Measurements from ENCODE around the gene TRMT2A. TPM values are rescaled to one million over a fixed set of nuclear protein-coding genes. Genes with fewer than 3 reads are reported as not detected.

TRMT2A gene
- total RNA-seq, 1 donor, result 28.7 TPM

DNA sequence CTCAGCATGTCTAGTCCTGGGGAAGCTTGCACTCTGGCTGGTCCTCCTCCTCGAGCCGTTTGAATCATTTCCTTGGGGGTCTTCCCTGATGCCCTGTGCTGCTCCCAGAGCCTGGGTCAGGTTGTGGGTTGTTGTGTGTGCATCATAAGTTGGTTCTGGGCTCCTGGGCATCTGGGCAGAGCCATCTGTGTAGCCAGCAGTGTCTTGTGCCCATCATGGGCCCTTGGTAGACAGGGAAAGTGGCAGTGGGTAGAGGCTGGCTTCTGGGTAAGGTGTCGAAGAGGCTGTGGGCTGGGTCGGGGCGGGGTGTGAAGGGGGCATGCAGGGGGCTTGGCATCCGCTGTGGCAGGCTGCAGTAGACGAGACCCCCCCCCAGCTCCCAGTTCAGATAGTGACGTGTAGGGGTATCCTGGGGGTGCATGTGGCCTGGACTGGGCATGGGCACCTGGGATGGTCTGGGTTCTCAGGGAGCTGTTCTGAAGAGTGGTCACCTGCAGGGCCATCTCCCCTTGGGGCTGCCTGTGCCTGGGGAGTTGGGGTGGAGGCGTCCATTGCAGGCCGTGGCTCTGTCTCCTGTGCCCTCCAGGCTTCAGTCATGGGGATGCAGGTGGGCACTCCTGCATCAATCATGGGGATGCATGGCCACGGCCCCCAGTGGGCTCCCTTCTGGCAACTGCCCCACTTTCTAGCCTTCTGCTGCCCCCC is 7.2 kb upstream of the TRMT2A start:
- no peaks in the 10 kb centered on the region for H3K9me3 ChIP-seq (ENCODE audit: low read depth, low read length)
- H3K27me3 ChIP-seq (ENCODE audit: insufficient read depth, low read length), result no peaks in the 10 kb centered on the region
- H3K4me1 ChIP-seq (ENCODE audit: insufficient read depth, low read length), result peaks cover 13% of the 10 kb centered on the region
- no peak overlapping the region for H3K4me3 ChIP-seq (ENCODE audit: low read length)

DNA sequence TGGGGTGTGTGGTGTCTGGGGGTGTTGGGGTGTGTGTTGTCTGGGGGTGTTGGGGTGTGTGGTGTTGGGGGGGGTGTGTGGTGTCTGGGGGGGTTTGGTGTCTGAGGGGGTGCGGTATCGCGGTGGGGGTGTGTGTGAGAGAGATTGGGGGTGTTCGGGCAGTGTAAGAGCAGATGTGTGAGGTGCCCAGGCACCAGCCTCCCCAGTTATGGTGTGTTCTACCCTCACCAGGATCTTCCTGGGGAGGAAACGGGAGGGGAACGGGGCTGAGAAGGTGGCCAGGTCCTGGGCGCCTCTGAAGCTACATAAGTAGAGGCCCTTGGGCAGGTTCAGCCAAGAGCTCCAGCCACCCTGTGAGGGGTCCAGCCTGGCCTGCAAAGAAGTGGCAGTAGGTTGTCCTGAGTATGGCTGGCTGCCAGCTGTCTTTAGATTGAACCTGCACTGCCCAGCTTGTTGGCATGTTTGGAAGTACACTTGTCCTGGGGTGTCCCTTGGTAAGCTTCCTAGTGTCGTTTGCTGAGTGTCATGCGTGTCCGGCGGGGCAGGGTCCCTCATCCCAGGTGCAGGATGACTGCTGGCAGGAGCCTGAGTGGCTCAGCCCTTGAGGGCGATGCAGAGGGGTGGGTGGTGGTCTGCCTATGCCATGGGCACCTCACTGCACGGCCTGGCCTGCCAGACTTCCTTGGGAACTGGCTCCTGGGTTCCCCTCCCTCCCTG is 6.5 kb upstream of the TRMT2A start:
- Histone ChIP-seq H3K4me3 (ENCODE audit: low read length) (no peak overlapping the region), H3K27me3 (ENCODE audit: insufficient read depth, low read length) (no peaks in the 10 kb centered on the region), H3K4me1 (ENCODE audit: insufficient read depth, low read length) (peaks cover 20% of the 10 kb centered on the region), H3K9me3 (ENCODE audit: low read depth, low read length) (no peaks in the 10 kb centered on the region)

DNA sequence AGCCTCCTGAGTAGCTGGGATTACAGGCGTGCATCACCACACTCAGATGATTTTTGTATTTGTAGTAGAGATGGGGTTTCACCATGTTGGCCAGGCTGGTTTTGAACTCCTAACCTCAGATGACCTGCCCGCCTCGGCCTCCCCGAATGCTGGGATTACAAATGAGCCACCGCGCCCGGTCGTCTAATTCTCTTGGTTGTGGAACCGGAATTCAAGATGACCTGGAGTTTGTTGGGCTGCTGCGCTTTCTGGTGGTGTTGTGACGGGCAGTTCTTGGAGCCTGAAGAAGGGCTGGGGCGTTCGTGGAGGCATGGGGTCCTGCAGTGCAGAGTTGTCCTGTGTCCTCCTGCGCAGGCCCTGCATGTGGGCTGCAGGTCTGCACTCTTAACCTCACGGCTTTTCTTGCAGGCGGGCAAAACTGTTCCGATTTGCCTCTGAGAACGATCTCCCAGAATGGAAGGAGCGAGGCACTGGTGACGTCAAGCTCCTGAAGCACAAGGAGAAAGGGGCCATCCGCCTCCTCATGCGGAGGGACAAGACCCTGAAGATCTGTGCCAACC is 4.9 kb upstream of the TRMT2A start:
- Histone ChIP-seq H3K9me3 (ENCODE audit: low read depth, low read length) (no peaks in the 10 kb centered on the region), H3K4me1 (ENCODE audit: insufficient read depth, low read length) (peaks cover 29% of the 10 kb centered on the region)

GRCh38 chr22:20118300-20119020 is 1.4 kb upstream of the TRMT2A start:
- H3K4me1 ChIP-seq (ENCODE audit: insufficient read depth, low read length), result peaks cover 37% of the 10 kb centered on the region
- H3K9me3 ChIP-seq (ENCODE audit: low read depth, low read length), result no peaks in the 10 kb centered on the region
- H3K27me3 ChIP-seq (ENCODE audit: insufficient read depth, low read length), result no peaks in the 10 kb centered on the region
- H3K4me3 ChIP-seq (ENCODE audit: low read length), result peak overlapping the region; percentile 81

More for the DNA sequence above, 4.9 kb upstream of the TRMT2A start:
- Histone ChIP-seq H3K4me3 (ENCODE audit: low read length) (no peak overlapping the region), H3K27me3 (ENCODE audit: insufficient read depth, low read length) (no peaks in the 10 kb centered on the region)

DNA sequence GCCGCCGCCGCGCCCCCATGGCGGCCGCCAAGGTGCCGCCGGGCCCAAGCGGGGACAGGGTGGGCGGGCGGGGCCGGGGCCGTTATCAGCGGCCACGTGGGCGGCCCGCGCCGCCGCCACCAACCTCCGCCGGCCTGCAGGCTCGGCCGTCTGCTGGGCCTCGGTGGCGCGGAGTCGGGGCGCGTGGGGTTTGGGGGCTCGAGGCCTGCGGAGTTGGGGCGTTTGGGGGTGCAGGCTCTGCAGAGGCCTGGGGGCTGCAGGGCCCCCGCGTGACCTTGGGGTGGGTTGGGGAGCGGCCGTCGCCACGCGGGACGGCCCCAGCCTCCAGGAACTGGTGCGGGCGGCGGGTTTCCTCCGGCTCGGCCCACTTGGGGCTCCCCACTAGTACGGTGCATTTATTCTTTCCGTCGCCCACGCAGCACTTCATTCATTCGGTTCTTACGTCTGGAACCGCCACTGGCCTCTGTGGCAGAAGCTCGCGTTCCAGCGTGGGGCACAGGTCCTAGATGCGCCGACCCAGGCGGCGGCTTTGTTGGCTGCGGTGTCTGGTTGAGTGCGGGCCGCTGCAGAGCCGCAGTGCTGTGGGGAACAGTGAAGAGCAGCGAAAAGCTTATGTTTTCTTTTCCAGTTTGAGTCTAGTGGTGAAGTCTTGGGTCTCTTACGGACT is 740 bp upstream of the TRMT2A start:
- H3K4me1 ChIP-seq (ENCODE audit: insufficient read depth, low read length), result peaks cover 37% of the 10 kb centered on the region
- H3K4me3 ChIP-seq (ENCODE audit: low read length), result peak overlapping the region; percentile 81
- no peaks in the 10 kb centered on the region for H3K27me3 ChIP-seq (ENCODE audit: insufficient read depth, low read length)
- H3K9me3 ChIP-seq (ENCODE audit: low read depth, low read length), result no peaks in the 10 kb centered on the region

- Histone ChIP-seq H3K4me3 (ENCODE audit: low read length) (peak overlapping the region; percentile 81), H3K9me3 (ENCODE audit: low read depth, low read length) (no peaks in the 10 kb centered on the region), H3K27me3 (ENCODE audit: insufficient read depth, low read length) (no peaks in the 10 kb centered on the region), H3K4me1 (ENCODE audit: insufficient read depth, low read length) (peaks cover 43% of the 10 kb centered on the region)
Observed at GRCh38 chr22:20116376-20116950, 563 bp downstream of the TRMT2A start.

DNA sequence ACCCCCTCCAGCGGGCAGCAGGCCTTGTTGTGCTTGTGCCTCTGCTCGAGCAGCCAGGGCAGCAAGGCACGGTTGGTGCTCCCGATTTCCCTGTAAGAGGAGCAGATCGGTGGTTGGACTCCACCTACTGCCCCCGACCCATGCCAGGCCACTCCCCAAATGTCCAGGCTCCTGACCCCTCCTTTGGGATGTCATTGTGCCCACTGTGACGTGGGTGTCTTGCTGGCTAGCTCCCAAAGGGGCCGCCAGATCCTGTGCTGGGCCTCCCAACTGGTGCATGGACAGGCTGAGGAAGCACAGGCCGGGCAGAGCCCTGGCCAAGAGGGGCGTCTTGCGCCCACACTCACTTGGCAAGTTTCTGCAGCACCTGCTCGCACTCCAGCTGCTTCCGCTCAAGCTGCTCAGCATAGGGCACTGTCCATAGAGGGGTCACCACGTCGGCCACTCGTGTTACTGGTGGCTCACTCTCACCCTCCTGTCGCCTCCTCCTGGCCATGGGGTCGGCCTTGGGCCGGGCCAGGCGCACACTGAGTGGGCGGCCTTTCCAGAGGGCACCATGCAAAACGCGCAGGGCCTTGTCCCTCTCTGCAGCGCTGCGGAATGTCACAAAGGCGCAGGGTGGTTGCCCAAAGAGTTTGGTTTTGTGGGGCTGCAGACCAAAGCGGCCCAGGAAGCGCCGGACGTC is 1.2 kb downstream of the TRMT2A start, which contains the start of gene RANBP1:
TSS of gene RANBP1 (plus strand) at position 414 of the 685 bp plus-strand sequence. CDS start at position 495, 81 bp downstream.
- Histone ChIP-seq H3K27me3 (ENCODE audit: insufficient read depth, low read length) (no peaks in the 10 kb centered on the region), H3K9me3 (ENCODE audit: low read depth, low read length) (no peaks in the 10 kb centered on the region), H3K4me1 (ENCODE audit: insufficient read depth, low read length) (peaks cover 43% of the 10 kb centered on the region), H3K4me3 (ENCODE audit: low read length) (peak within 1 kb of the TSS; percentile 81)

- H3K4me3 ChIP-seq (ENCODE audit: low read length), result no peak overlapping the region
- peaks cover 37% of the 10 kb centered on the region for H3K4me1 ChIP-seq (ENCODE audit: insufficient read depth, low read length)
- H3K9me3 ChIP-seq (ENCODE audit: low read depth, low read length), result no peaks in the 10 kb centered on the region
- no peaks in the 10 kb centered on the region for H3K27me3 ChIP-seq (ENCODE audit: insufficient read depth, low read length)
Observed at GRCh38 chr22:20114506-20115475, 2.2 kb downstream of the TRMT2A start.

DNA sequence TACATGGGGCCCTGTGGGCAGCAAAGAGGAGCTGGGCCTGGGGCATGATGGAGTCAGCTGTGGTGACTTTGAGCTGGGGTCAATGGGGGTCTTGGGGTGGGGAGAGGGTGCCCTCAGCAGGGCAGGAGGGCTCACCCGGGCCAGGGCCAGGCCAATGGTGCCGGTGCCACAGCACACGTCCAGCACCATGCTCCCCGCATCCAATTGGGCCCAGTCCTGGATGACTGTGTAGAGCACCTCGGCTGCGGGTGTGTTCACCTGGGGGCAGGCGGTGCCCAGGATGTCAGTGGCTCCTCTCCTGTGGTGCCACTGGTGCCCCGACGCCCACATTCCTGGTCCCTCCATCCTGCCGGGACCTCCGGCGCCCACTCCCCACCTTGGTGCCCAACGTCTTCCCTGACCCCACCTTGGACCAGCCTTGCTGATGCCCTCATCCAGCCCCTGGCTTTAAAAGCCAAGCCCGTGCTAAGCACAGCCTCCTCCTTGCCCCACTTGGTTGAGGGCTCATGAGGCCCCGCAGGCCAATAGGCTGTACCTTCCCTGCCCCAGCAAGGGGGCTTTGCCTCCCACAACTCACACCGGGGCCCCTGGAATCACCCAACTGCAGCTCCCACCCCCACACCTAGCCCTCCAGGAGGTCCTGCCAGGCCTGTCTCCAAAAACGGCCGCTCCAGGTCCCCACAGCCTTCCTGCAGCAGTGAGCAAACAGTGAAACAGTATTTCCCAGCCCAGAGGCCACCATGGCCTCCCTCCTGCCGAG is 3.3 kb downstream of the TRMT2A start:
- H3K4me3 ChIP-seq (ENCODE audit: low read length), result no peak overlapping the region
- H3K4me1 ChIP-seq (ENCODE audit: insufficient read depth, low read length), result peaks cover 32% of the 10 kb centered on the region
- no peaks in the 10 kb centered on the region for H3K27me3 ChIP-seq (ENCODE audit: insufficient read depth, low read length)
- H3K9me3 ChIP-seq (ENCODE audit: low read depth, low read length), result no peaks in the 10 kb centered on the region

GRCh38 chr22:20112623-20113511 is 4.2 kb downstream of the TRMT2A start:
- Histone ChIP-seq H3K9me3 (ENCODE audit: low read depth, low read length) (no peaks in the 10 kb centered on the region), H3K4me1 (ENCODE audit: insufficient read depth, low read length) (peaks cover 23% of the 10 kb centered on the region), H3K4me3 (ENCODE audit: low read length) (no peak overlapping the region), H3K27me3 (ENCODE audit: insufficient read depth, low read length) (no peaks in the 10 kb centered on the region)

GRCh38 chr22:20111689-20112622 is 5.1 kb downstream of the TRMT2A start:
- H3K4me1 ChIP-seq (ENCODE audit: insufficient read depth, low read length), result peaks cover 21% of the 10 kb centered on the region
- no peaks in the 10 kb centered on the region for H3K27me3 ChIP-seq (ENCODE audit: insufficient read depth, low read length)
- H3K9me3 ChIP-seq (ENCODE audit: low read depth, low read length), result no peaks in the 10 kb centered on the region
- no peak overlapping the region for H3K4me3 ChIP-seq (ENCODE audit: low read length)

All from mononuclear cell (primary cell).